SK-N-MC (cell line): Measurements from ENCODE around the gene UBE2J1.

Experiments used
- EZH2 ChIP-seq: fragments of 200-600 bp; sonication (generic); IDR thresholded peaks from one replicate; pipeline ENCODE4 v1.6.1; 2017; ENCODE audit warnings: antibody characterized with exemption
- FOXP2 ChIP-seq: optimal IDR thresholded peaks from 2 replicates; pipeline ENCODE3; 2011; ENCODE audit warnings: mild to moderate bottlenecking, moderate library complexity; ENCODE audit not compliant: insufficient read depth; ENCODE audit errors: extremely low read length, control extremely low read depth
- POLR2AphosphoS5 ChIP-seq: IDR thresholded peaks from 2 replicates; pipeline ENCODE4 v1.6.1; 2012; ENCODE audit warnings: mild to moderate bottlenecking, low read depth, low read length, borderline replicate concordance

- TF ChIP-seq POLR2AphosphoS5 (no peak), EZH2 (no peak), FOXP2 (no peak)
Measured at GRCh38 chr6:89351671-89352277, 748 bp downstream of the UBE2J1 start.
